ENCODE results near the gene RNASEH1.

Gene RNASEH1

GRCh38 chr2:3545788-3546478 lies 12.2 kb downstream of the RNASEH1 start:
- DNase-seq, result no peak

DNA sequence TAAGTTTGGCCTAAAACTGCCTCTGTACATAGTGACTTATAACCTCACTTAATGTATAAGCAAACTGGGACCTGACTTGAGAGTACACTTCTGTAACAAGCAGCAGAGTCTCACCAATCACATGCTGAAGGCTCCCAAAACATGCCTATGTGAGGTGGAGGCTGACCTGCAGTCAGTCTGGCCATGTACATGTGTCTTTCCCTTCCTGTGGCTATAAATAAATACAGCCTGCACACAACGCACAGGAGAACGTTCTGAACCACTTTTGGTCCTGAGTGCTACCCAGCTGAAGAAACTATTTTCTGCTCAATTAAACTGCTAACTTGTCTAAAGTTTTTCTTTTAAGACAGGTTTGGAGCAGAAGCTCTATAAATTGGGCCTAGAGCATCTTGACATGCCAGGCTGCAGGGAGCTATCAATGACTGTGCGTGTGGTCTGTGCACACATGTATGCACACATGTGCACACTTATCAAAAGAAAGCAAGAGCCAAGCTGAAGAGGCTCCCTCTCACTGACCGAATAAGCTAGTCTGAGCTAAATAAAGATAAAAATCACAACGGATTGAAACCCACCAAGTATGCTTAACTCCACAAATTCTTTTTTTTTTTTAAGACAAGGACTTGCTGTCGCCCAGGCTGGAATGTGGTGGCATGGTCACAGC lies 15.0 kb downstream of the RNASEH1 start:
- DNase-seq, result no peak

- DNase-seq, result no peak
These were observed 16.0 kb downstream of the RNASEH1 start for GRCh38 chr2:3542107-3542506.

DNA sequence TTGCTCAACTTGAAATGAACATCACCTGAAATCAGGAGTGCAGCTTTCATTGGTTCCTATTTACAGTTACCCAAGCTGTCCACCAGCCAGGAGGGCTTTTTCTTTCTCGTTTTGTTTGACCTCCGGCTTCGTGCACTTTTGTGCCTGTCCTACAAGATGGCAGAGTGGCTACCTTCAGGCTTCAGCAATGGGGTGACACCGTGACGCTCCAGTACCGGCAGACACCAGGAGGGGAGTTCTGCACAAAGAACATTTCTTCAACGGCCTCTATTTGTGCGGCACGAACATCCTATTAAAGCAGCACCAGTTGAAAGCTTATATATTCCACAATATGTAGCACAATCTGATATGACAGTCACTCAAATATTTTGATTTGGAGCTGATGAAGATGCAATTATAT lies 18.3 kb downstream of the RNASEH1 start:
- DNase-seq, result no peak

DNA sequence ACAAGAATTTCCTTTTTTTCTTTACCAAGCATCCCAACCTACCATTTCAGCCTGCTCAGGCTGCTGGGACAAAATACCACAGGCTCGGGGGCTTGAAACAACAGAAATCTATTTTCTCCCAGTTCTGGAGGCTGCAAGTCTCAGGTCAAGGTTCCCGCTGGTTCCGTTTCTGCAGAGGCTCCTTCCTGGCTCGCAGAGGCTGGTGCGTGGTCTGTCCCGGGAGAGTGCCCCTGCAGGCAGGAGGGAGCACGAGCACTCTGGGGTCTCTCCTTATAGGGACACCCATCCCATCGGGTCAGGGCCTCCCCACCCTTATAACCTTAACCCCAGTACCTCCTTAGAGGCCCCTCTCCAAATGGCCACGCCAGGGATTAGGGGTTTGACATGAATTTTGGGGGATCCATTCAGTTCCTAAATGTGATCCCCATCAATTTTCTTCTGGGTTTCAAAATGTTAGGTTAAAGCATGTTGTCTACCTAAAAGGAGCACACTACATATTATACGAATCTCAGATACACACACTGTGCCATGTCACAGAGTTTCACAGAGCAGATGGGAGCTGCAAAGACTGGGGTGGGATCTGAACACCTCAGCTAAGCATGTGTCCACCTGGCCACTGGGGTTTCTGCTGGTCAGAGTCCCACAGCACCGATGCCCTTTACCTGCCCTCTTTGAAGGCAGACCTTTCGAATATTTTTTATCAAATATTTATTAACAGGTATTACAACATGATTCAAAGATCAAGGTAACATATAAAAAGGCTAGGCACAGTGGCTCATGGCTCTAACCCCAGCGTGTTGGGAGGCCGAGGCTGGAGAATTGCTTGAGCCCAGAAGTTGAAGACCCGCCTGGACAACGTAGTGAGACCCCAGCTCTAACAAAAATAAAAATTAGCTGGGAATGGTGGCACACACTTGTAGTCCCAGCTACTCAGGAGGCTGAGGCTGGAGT lies 21.2 kb downstream of the RNASEH1 start:
- no peak for DNase-seq

DNA sequence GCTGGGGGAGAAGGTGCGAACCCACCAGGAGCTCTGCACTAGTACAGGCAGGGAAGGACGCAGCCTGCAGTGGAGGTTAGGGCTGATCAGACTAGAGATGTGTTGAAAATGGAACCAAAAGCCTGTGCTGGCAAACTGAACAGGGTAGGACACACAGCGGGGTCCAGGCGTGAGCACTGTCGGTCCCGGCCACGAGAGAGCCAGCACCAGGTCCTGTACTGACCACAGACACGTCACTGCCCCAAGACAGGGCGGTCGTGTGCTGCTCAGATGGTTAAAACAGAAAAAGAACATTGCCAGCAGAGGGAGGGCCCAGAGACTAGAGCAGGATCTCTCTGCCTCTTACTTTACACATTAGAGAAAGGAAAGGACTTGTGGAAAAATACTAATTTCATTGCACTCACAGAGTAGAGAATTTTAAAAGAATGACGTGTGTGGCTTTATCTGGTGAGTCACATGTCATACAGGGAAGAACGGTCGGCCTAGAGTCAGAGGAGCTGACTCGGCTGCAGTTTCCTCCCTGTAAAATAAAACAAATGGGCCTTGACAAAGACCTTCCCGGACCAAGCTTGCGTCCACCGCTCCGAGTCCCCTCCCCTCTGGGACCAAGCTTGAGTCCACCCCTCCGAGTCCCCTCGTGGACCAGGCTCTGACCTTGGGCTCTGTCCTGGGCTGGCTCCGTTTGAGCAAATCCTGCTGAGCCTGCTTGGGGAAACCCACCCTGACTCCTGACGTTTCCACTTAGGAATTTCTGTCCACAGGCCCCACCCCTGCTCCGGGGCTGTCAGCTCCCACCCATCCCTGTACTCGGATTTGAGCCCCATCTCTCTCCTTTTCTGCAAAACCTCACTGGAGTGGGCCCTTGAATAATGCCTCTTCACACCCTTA lies 22.1 kb downstream of the RNASEH1 start:
- DNase-seq, result no peak

DNA sequence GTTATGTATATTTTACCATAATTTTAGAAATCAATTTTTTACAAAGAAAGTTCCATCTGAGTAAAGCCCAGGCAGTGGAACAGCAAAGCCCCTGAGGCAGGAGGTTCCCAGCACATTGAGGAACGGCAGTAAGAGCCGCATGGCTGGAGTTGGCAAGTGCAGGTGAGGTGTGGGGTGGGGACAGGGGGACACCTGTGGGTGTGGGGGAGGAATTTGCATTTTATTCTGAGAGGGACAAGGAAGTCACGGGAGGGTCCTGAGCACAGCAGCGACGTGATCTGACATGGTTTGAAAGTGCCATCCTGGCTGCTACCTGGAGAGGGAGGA lies 22.7 kb downstream of the RNASEH1 start:
- no peak for DNase-seq

DNA sequence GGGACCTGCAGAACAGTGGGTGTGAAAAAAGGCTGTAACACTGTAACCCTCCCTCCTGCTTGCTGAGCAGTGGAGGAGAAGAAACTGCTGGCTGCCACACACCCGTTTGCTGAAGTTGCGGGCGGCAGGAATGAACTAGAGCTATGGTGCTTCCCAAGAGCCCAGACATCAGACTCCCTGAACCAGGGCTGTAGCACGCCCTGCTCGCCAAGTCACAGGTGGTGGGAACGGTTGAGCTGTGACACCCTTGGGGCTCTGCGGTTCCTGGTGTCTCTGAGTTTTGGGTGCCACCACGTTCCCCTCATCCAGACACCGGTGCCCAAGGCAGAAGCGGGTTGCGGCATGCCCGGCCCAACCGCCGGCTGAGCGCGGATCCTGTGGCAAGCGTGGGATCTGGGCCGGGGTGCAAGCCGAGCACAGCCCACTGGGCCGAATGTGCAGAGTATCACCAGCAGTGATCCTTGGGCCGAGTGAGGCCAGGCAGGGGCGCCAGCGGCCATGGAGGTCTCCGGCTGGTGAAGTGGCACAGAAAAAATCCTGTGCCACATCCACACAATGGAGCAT lies 23.8 kb downstream of the RNASEH1 start:
- DNase-seq, result no peak

DNA sequence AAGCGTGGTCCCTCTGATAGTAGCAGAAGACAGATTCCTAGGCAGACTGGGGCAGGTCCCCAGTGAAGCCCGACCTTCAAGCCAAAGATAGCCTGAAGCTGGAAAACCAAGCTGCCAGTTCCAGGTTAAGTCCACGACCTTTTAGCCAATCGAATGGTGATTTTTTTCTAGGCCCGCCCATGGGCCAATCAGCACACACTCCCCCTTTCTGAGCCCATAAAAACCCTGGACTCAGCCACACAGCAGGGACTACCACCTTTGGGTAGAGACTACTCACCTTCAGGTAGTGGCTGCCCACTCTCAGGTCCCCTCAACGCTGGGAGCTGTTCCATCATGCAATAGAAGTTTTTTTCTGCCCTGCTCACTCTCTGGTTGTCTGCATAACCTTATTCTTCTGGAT lies 24.3 kb downstream of the RNASEH1 start:
- no peak for DNase-seq

- DNase-seq, result no peak
These were observed 25.2 kb downstream of the RNASEH1 start for GRCh38 chr2:3532941-3533340.

- no peak for DNase-seq
These were observed 28.7 kb downstream of the RNASEH1 start for GRCh38 chr2:3529316-3530025.

GRCh38 chr2:3527886-3528785 lies 30.0 kb downstream of the RNASEH1 start:
- DNase-seq, result no peak

GRCh38 chr2:3526871-3527270 lies 31.3 kb downstream of the RNASEH1 start:
- DNase-seq, result no peak

DNA sequence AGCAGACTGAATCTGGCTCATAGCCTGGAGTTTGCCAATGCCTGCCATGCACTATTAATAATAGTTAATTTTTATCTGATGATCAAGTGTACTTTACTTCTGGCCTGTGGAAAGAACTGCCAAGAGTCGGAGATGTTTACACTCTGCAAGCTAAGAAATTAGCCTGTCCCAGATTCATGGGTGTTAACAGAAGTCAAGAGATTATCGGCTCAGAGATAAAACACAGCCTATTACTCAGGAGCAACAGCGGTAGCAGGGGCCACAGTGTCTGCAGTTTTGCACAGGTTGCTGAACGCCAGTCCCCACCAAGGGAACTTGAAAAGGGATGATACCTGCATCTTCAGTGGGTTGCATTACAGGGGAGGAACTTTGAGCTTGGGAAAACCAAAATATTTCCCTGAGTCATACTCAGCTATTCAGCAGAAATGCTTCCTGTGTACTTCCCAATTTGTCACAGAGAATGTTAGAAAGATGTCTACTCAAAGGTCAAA lies 34.5 kb downstream of the RNASEH1 start:
- DNase-seq, result no peak

GRCh38 chr2:3522961-3523421 lies 35.1 kb downstream of the RNASEH1 start:
- no peak for DNase-seq

DNA sequence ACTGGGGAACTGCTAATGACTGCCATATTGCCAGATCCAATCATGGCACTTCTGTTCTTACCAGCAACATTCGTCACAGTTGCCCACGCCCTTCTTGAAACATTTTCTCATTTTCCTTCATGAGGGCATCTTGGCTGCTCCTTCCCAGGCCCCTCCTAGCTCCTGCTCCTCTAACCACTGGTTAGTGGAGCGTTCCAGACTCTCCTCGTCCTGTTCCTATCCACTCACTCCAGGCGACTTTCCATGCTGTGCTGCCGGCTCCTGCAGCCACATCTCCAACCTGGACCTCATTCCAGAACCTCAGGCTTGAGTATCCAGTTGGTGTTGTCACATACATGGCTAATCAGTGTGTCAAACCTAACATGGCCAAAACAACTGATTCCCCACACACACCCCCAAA lies 37.5 kb downstream of the RNASEH1 start:
- no peak for DNase-seq

GRCh38 chr2:3519255-3520205 lies 38.6 kb downstream of the RNASEH1 start, which contains the start of gene ADI1:
ADI1 (minus strand) TSS chr2:3519531; CDS start chr2:3519487, 44 bp downstream.
- DNase-seq, result peak; percentile 82 to 97 (median 96)

- DNase-seq, result peak; percentile 99
These were observed 39.5 kb downstream of the RNASEH1 start for GRCh38 chr2:3518496-3519254.
